T-helper 1 cell treated with Interleukin-12 subunit alpha and Interleukin-12 subunit beta and Interleukin-4 antibody, amounts not matched to agents 30 μg/mL and 1 μg/mL, for 36 hours (primary cell): Measurements from ENCODE around the gene NSMCE4A.
A peak's percentile ranks its signal among the peaks of the same experiment; 100 is the strongest.
"Not testable (repeated sequence)": the region's sequence is repeated elsewhere in the genome, so short reads cannot be mapped to it uniquely, and the experiment has no call there.

Source experiments
- H3K27ac Mint-ChIP-seq: one replicate; pipeline ENCODE4 v1.8.0; 2021; ENCODE audit warnings: mild to moderate bottlenecking, mixed read lengths
- H3K27me3 Mint-ChIP-seq: one replicate; pipeline ENCODE4 v1.8.0; 2021; ENCODE audit warnings: low read depth, mixed read lengths
- H3K36me3 Mint-ChIP-seq: one replicate; pipeline ENCODE4 v1.8.0; 2021; ENCODE audit warnings: low read depth, mixed read lengths
- H3K4me1 Mint-ChIP-seq: one replicate; pipeline ENCODE4 v1.8.0; 2021; ENCODE audit warnings: low read depth, mixed read lengths
- H3K4me3 Mint-ChIP-seq: one replicate; pipeline ENCODE4 v1.8.0; 2021; ENCODE audit warnings: mild to moderate bottlenecking, moderate library complexity, mixed read lengths
- H3K9me3 Mint-ChIP-seq: one replicate; pipeline ENCODE4 v1.8.0; 2021; ENCODE audit warnings: mixed read lengths

Gene NSMCE4A

GRCh38 chr10:121930268-121931085, 44.5 kb downstream of the NSMCE4A start:
- not testable (repeated sequence) for H3K36me3 Mint-ChIP-seq, H3K4me3 Mint-ChIP-seq
- peaks cover 17% of the 10 kb centered on the region for H3K4me1 Mint-ChIP-seq

GRCh38 chr10:121929585-121930267, 45.3 kb downstream of the NSMCE4A start:
- Mint-ChIP-seq H3K4me1 (peaks cover 21% of the 10 kb centered on the region), H3K4me3 (peak overlapping the region; percentile 37)
- H3K36me3 Mint-ChIP-seq, H3K27ac Mint-ChIP-seq, H3K9me3 Mint-ChIP-seq, H3K27me3 Mint-ChIP-seq: not testable (repeated sequence)

More at GRCh38 chr10:121930268-121931085, 44.5 kb downstream of the NSMCE4A start:
- H3K27me3 Mint-ChIP-seq, H3K9me3 Mint-ChIP-seq, H3K27ac Mint-ChIP-seq: not testable (repeated sequence)

- Mint-ChIP-seq H3K36me3 (no peaks in the 10 kb centered on the region), H3K9me3 (no peaks in the 10 kb centered on the region), H3K4me3 (peak overlapping the region; percentile 92), H3K4me1 (peaks cover 21% of the 10 kb centered on the region), H3K27me3 (no peaks in the 10 kb centered on the region), H3K27ac (peak overlapping the region; percentile 86)
Observed at GRCh38 chr10:121928528-121928884, 46.5 kb downstream of the NSMCE4A start.

GRCh38 chr10:121927841-121928527, 47.0 kb downstream of the NSMCE4A start, which contains the start of gene ATE1:
Gene ATE1 (minus strand): TSS chr10:121928031. CDS start chr10:121927949, 82 bp downstream.
- Mint-ChIP-seq H3K4me3 (peak within 1 kb of the TSS; percentile 92), H3K27ac (peak within 1 kb of the TSS; percentile 96), H3K9me3 (no peaks in the 10 kb centered on the region), H3K4me1 (peaks cover 21% of the 10 kb centered on the region), H3K36me3 (peaks cover 1% of the 10 kb centered on the region), H3K27me3 (no peaks in the 10 kb centered on the region)

GRCh38 chr10:121927318-121927840, 47.6 kb downstream of the NSMCE4A start:
- H3K4me1 Mint-ChIP-seq: peaks cover 23% of the 10 kb centered on the region
- H3K4me3 Mint-ChIP-seq: peak overlapping the region; percentile 92
- no peaks in the 10 kb centered on the region for H3K9me3 Mint-ChIP-seq
- peaks cover 5% of the 10 kb centered on the region for H3K36me3 Mint-ChIP-seq
- no peaks in the 10 kb centered on the region for H3K27me3 Mint-ChIP-seq
- peak overlapping the region; percentile 95 for H3K27ac Mint-ChIP-seq

- H3K4me3 Mint-ChIP-seq: peak overlapping the region; percentile 92
- no peaks in the 10 kb centered on the region for H3K27me3 Mint-ChIP-seq
- H3K4me1 Mint-ChIP-seq: peaks cover 23% of the 10 kb centered on the region
- H3K9me3 Mint-ChIP-seq: no peaks in the 10 kb centered on the region
- H3K36me3 Mint-ChIP-seq: peaks cover 5% of the 10 kb centered on the region
- peak overlapping the region; percentile 95 for H3K27ac Mint-ChIP-seq
Observed at GRCh38 chr10:121926671-121927317, 48.2 kb downstream of the NSMCE4A start.

- H3K27me3 Mint-ChIP-seq: no peaks in the 10 kb centered on the region
- H3K36me3 Mint-ChIP-seq: peaks cover 5% of the 10 kb centered on the region
- H3K9me3 Mint-ChIP-seq: no peaks in the 10 kb centered on the region
- no peak overlapping the region for H3K4me3 Mint-ChIP-seq
- no peak overlapping the region for H3K27ac Mint-ChIP-seq
- peaks cover 23% of the 10 kb centered on the region for H3K4me1 Mint-ChIP-seq
Observed at GRCh38 chr10:121926157-121926556, 48.9 kb downstream of the NSMCE4A start.

- peaks cover 12% of the 10 kb centered on the region for H3K4me1 Mint-ChIP-seq
- H3K36me3 Mint-ChIP-seq: peaks cover 12% of the 10 kb centered on the region
- no peaks in the 10 kb centered on the region for H3K9me3 Mint-ChIP-seq
- H3K27me3 Mint-ChIP-seq: no peaks in the 10 kb centered on the region
- H3K4me3 Mint-ChIP-seq: no peak overlapping the region
- H3K27ac Mint-ChIP-seq: no peak overlapping the region
Observed at GRCh38 chr10:121921238-121921931, 53.6 kb downstream of the NSMCE4A start.

- no peaks in the 10 kb centered on the region for H3K9me3 Mint-ChIP-seq
- no peaks in the 10 kb centered on the region for H3K27me3 Mint-ChIP-seq
- H3K36me3 Mint-ChIP-seq: peaks cover 14% of the 10 kb centered on the region
- no peak overlapping the region for H3K4me3 Mint-ChIP-seq
- H3K27ac Mint-ChIP-seq: no peak overlapping the region
- peaks cover 8% of the 10 kb centered on the region for H3K4me1 Mint-ChIP-seq
Observed at GRCh38 chr10:121919666-121920065, 55.4 kb downstream of the NSMCE4A start.

GRCh38 chr10:121918800-121919199, 56.2 kb downstream of the NSMCE4A start:
- not testable (repeated sequence) for H3K27ac Mint-ChIP-seq, H3K27me3 Mint-ChIP-seq, H3K9me3 Mint-ChIP-seq, H3K4me3 Mint-ChIP-seq, H3K4me1 Mint-ChIP-seq
- peaks cover 16% of the 10 kb centered on the region for H3K36me3 Mint-ChIP-seq

GRCh38 chr10:121914661-121915060, 60.4 kb downstream of the NSMCE4A start:
- Mint-ChIP-seq H3K27me3 (no peaks in the 10 kb centered on the region), H3K4me1 (peaks cover 10% of the 10 kb centered on the region), H3K9me3 (no peaks in the 10 kb centered on the region), H3K4me3 (no peak overlapping the region), H3K27ac (no peak overlapping the region), H3K36me3 (peaks cover 13% of the 10 kb centered on the region)

GRCh38 chr10:121911421-121911697, 63.7 kb downstream of the NSMCE4A start:
- Mint-ChIP-seq H3K27ac (no peak overlapping the region), H3K36me3 (peaks cover 12% of the 10 kb centered on the region), H3K27me3 (no peaks in the 10 kb centered on the region), H3K4me3 (no peak overlapping the region), H3K9me3 (no peaks in the 10 kb centered on the region), H3K4me1 (peaks cover 6% of the 10 kb centered on the region)

- Mint-ChIP-seq H3K27ac (no peak overlapping the region), H3K4me3 (no peak overlapping the region), H3K36me3 (peaks cover 12% of the 10 kb centered on the region), H3K27me3 (no peaks in the 10 kb centered on the region), H3K4me1 (peaks cover 6% of the 10 kb centered on the region), H3K9me3 (no peaks in the 10 kb centered on the region)
Observed at GRCh38 chr10:121910673-121911420, 64.2 kb downstream of the NSMCE4A start.
